NT2/D1 (cell line): ENCODE measurements around the gene PRKCSH.

Source experiments
- SUZ12 ChIP-seq: IDR thresholded peaks from 2 replicates; pipeline ENCODE4 v1.6.1; 2011; ENCODE audit not compliant: insufficient read length, insufficient read depth; ENCODE audit errors: extremely low read depth
- YY1 ChIP-seq: IDR thresholded peaks from 2 replicates; pipeline ENCODE4 v1.6.1; 2011; ENCODE audit not compliant: insufficient read length, insufficient read depth

DNA sequence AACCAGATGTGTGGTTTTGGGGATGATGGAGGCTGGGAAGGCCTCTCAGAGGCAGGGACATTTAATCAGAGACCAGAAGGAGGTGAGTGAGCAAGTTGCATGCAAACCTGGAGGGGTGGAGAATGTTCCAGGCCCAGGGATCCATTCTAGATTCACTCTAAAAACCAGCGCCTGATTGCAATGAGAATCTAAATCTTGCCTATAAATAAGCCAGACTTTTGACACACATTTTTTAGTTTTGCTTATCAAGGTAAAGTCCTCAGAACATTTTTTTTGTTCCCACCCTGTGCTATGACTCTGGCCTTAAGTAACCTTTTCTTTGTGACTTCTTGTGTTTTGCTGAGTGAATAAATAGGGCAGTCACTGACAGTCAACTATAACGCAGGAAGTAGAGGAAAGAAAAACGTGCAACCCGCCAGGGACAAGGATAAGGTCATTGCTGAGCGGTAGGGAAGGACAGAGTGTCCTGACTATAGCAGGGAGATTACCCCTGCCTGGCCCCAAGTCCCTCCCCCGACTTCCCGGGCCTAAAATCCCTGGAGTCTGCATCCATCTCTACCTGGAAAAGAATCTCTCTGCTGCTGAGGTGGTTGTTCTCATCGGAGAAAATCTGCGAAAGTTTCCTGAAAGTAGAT, 30.7 kb upstream of the PRKCSH start:
- no peak for TF ChIP-seq SUZ12
- TF ChIP-seq YY1, result no peak
